ENCODE measurements around the gene CNTNAP2. TPM values are rescaled to one million over a fixed set of nuclear protein-coding genes. Genes with fewer than 3 reads are reported as not detected.

CNTNAP2 gene
- total and polyA plus RNA-seq, 2 of the 13 experiments (the other 11 are each of a cell fraction or from before 2014, with no cell fraction given): 0.40 to 0.42 TPM

DNA sequence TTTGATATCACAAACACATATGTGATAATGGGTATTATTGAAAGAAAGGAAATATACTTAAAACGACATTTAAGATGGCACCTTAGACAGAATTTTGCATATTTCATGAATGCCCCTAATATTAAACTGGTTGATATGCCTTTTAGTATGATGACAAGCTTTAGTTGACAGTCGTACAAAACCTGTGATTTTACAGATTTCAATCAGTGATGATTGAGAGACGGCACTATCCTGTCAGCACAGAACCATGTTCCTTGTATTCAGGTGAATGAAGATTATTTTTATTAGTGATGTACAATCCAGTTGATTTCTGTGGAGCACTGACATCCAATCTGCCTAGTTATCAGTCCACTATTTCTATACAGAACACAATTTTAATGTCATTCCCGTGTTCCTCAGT lies 333.0 kb downstream of the CNTNAP2 start:
- TF ChIP-seq ZSCAN12 (CRISPR knock-in tag; IDR thresholded peaks at IDR 0.05) (no peak), PPARG (CRISPR knock-in tag; conservative IDR thresholded peaks at IDR 0.05) (no peak), FOXJ3 (CRISPR knock-in tag; IDR thresholded peaks at IDR 0.05; ENCODE audit: borderline replicate concordance) (no peak), U2AF2 (IDR thresholded peaks at IDR 0.05; ENCODE audit: low read depth, low read length) (no peak), FIP1L1 (IDR thresholded peaks at IDR 0.05; ENCODE audit: borderline replicate concordance, insufficient read depth, low read depth, low read length) (no peak), ZNF501 (CRISPR knock-in tag; IDR thresholded peaks at IDR 0.05) (no peak), ZSCAN9 (CRISPR knock-in tag; IDR thresholded peaks at IDR 0.05; ENCODE audit: borderline replicate concordance) (no peak), FOXK1 (CRISPR knock-in tag; IDR thresholded peaks at IDR 0.05; ENCODE audit: borderline replicate concordance, low read depth) (no peak), RFX5 (IDR thresholded peaks at IDR 0.05; ENCODE audit: low read depth, low read length) (no peak), RARA (CRISPR knock-in tag; IDR thresholded peaks at IDR 0.05) (no peak), KDM6A (CRISPR knock-in tag; IDR thresholded peaks at IDR 0.05; ENCODE audit: low read depth) (no peak), SIN3B (IDR thresholded peaks at IDR 0.05; ENCODE audit: low read length) (no peak)
- TF ChIP-seq, protein P1, sequence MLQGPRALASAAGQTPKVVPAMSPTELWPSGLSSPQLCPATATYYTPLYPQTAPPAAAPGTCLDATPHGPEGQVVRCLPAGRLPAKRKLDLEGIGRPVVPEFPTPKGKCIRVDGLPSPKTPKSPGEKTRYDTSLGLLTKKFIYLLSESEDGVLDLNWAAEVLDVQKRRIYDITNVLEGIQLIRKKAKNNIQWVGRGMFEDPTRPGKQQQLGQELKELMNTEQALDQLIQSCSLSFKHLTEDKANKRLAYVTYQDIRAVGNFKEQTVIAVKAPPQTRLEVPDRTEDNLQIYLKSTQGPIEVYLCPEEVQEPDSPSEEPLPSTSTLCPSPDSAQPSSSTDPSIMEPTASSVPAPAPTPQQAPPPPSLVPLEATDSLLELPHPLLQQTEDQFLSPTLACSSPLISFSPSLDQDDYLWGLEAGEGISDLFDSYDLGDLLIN (CRISPR knock-in tag; IDR thresholded peaks at IDR 0.05; ENCODE audit: borderline replicate concordance): no peak
- TF ChIP-seq, protein P2, sequence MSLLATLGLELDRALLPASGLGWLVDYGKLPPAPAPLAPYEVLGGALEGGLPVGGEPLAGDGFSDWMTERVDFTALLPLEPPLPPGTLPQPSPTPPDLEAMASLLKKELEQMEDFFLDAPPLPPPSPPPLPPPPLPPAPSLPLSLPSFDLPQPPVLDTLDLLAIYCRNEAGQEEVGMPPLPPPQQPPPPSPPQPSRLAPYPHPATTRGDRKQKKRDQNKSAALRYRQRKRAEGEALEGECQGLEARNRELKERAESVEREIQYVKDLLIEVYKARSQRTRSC (CRISPR knock-in tag; IDR thresholded peaks at IDR 0.05; ENCODE audit: low read depth): no peak
- no peak overlapping the region for H2AFZ ChIP-seq (ENCODE audit: low read length)
- 17% methylated on average over 4 of the region's 4 CpGs for WGBS (ENCODE audit: low lambda C conversion rate)
- H3K4me2 ChIP-seq (ENCODE audit: low read depth, low read length): no peak overlapping the region
- intact Hi-C loops (cut with micrococcal nuclease; ENCODE audit: unreplicated experiment): no loop called here
- no peaks in the 10 kb centered on the region for H3K36me3 ChIP-seq (replicated peaks in 1 of 2; ENCODE audit: control insufficient read depth in 1 of 2, insufficient read depth in 2 of 2, low read length in 2 of 2)
- H3K79me2 ChIP-seq (ENCODE audit: insufficient read depth, low read length): no peaks in the 10 kb centered on the region
- POLR2A ChIA-PET: no interaction called here
- no peak for DNase-seq (ENCODE audit: low spot score)
- H3K4me1 ChIP-seq (ENCODE audit: insufficient read depth, low read length): no peaks in the 10 kb centered on the region
- no peaks in the 10 kb centered on the region for H4K20me1 ChIP-seq (ENCODE audit: insufficient read depth, low read length)
- no peak overlapping the region for H3K27ac ChIP-seq (ENCODE audit: extremely low read length, insufficient read depth, low read length)
- no TSS peak for BruUV-seq (replicated peaks)
- H3K4me3 ChIP-seq (replicated peaks in 1 of 3; ENCODE audit: insufficient read depth in 1 of 3, low read depth in 2 of 3, low read length in 3 of 3): no peak overlapping the region
- no peak for ATAC-seq
- in situ Hi-C loops (cut with HindIII; ENCODE audit: extremely low pct_ligation_motif_present, low pct_unique_long_range_greater_than_20kb): no loop called here
- CTCF ChIA-PET (ENCODE audit: low intra/inter-chr PET ratio, low total read pairs): no interaction called here
- H3K9me3 ChIP-seq (ENCODE audit: low read length): peaks cover 42% of the 10 kb centered on the region
- no peak for FAIRE-seq
- H3K27me3 ChIP-seq (ENCODE audit: control insufficient read depth in 1 of 2, insufficient read depth in 2 of 2, low read length in 2 of 2): no peaks in the 10 kb centered on the region
- no peak overlapping the region for H3K9ac ChIP-seq (ENCODE audit: insufficient read depth, low read depth, low read length)
